Cerebellar nuclear complex (tissue), 1 donor: ENCODE measurements around the gene C5.
"Not testable (repeated sequence)": the region's sequence is repeated elsewhere in the genome, so short reads cannot be mapped to it uniquely, and the experiment has no call there.

Experiments
- DNase-seq, 2 experiments: peaks; one replicate each; lab custom pipeline; 2025; lab: John Stamatoyannopoulos, UW

The C5 gene

DNA sequence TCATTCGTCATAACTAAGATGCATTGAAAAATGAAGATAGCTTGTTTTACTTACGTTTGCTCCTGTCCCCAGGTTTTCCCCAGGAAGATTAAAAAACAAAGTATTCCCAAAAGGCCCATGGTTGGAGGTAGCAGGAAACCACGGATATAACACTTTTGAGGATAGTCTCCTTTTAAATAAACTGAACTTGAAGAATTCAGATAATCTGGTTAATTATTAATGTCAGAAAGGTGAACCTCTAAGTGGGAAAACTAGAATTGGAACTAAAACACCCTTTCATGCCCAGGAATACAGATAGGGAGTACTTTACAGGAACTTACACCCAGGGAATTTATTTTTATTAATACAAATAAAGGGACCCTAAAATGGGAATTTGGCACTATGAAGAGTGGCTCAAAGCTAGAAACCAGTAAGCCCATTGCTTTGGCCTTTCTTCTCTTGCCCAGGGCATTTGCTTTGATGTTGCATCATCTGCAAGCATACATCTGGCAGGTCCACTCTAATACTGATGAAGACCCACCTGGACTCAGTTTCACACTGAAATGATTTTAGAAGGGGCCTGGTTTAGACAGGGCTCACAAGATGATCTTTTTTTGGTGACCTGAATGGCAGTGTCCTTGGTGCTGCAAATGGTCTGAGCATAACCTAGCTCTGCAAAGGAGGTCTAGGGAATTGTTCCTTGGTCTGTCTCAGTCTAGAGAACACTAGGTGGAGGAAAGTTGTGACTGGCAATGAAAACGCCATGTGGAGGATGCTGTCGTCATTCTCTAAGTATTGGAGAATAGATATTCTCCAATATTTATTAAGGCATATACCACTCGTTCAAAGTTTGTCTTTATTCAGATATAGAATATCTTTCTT is at the start of gene C5:
Gene C5, minus strand, starts transcription at position 148 of the 861 bp plus-strand sequence. Its CDS starts 29 bp downstream, at position 119.
- DNase-seq, result no peak

DNA sequence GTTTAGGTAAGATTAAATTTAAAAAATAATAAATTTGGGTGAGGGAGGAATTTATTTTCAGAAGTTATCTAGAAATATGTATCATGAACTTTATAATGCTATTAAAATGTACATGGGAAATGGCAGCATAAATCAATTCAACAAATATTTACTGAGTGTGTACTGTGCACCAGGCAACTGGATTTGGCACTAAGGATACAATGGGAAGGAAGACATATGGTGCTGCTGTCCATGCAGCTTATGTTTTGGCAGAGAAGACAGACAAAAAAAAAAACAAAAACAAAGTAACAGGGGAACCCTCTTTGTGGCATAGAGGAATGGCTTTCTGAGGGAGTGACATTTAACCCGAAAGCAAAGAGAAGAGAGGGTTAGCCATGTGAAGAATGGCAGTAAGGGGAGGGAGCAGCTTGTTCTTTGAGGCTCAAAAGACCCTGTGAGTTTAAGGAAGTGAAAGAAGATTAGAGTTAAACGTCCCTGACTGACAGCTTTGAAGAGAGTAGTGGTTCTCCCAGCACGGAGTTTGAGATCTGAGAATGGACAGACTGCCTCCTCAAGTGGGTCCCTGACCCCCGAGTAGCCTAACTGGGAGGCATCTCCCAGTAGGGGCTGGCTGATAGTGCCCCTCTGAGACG is 48.6 kb upstream of the C5 start:
- no peak for DNase-seq

DNA sequence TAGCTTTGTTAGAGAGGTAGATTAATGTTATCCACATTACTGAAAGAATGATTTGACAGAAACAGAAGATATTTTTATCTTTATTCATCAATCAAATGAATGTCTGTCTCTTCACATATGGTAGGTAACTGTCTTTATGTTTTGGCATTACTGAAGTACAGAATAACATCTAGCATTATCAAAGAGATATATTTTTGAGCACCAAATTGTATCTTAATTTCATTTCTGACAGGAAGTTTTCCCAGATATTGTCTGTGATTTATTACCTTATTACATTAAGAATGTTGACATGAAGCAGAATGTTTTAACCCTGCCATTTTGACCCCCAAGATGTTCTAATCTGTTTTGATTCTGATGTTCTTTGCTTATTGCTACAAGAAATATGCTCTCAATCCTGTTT is 45.0 kb upstream of the C5 start:
- no peak for DNase-seq

DNA sequence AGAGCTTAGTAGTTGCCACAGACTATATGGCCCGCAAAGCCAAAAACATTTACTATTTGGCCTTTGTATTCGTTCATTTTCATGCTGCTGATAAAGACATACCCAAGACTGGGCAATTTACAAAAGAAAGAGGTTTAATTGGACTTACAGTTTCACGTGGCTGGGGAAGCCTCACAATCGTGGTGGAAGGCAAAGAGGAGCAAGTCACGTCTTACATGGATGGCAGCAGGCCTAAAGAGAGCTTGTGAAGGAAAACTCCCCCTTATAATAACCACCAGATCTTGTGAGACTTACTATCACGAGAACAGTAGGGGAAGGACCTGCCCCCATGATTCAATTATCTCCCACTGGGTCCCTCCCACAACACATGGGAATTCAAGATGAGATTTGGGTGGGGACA is 40.7 kb upstream of the C5 start:
- not testable (repeated sequence) for DNase-seq

DNA sequence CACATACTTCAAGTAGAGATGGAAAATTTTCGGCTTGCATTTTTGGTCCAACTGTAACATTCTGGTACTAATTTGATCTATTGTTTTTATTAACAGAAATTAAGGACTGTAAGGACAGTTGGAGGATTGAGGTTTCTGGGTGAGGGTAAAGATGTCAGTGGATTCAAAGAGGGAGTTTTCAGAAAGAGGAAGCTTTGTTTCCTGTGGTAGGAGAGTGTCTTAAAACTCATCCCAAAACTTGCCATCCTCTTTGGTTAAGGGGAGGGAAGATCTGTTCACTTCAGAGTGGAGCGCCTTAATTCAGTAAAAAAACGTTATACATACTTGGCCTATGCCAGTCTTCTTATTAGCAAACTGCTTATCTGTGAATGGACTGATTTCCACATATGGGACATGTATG is 38.5 kb upstream of the C5 start:
- DNase-seq, result no peak

DNA sequence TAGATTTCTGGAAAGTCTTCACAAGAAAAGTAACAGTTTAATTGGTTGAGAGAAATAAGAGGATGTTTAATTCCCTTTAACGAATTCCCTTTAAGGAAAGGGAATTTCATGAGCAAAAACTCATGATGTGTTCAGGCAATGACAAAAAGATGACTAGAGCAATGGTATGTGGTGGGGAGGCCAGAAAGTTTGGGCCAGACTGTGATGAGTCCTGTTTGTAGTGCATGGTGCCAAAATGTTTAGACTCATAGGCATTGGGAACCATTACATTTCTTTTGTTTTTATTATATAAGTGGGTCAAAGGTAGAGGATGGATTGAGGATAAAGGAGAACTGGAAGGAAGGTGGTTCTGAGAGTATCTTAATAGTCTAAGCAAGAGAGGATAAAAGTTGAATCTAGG is 35.6 kb upstream of the C5 start:
- DNase-seq, result no peak

DNA sequence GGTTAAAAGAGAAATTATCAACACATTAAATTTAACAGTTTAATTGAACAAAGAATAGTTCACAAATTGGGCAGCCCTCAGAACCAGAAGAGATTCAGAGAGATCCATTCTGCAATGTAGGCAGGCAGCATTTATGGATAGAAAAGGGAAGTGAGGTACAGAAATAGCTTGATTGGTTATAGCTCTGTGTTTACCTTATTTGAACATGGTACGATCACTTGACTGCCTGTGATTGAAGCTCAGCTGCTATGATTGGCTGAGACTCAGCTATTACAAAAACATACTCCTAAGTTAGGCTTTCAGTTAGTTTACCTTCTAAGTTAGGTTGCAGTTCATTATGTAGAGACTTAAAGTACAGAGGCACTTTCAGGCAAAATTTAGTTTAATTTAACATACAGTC is 32.0 kb upstream of the C5 start:
- DNase-seq, result no peak

GRCh38 chr9:121075251-121076036 is 25.4 kb upstream of the C5 start:
- DNase-seq, result no peak

GRCh38 chr9:121074370-121075250 is 24.5 kb upstream of the C5 start, which contains the start of gene CNTRL:
Gene CNTRL (plus strand): TSS chr9:121074955. CDS start chr9:121088327, 13,372 bp downstream.
- DNase-seq, result peak; percentile 38 to 53

DNA sequence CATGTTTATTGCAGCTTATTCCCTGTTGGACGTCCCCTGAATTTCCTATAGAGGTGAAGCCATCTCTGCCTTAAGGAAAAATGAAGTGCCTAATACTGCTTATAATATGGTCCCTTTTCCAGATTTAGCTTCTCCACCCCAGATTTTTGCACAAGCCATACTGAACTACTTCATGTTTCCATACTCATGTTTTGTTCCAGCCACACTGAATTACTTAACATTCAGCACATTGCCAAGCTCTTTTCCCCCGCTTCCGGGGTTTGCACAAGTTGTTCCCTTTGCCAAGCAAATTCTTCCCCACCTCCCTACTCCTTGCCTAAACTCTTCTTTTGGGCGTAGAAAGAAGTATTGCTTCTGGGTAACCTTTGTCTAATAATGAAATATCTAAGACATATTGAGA is 23.0 kb upstream of the C5 start:
- no peak for DNase-seq

DNA sequence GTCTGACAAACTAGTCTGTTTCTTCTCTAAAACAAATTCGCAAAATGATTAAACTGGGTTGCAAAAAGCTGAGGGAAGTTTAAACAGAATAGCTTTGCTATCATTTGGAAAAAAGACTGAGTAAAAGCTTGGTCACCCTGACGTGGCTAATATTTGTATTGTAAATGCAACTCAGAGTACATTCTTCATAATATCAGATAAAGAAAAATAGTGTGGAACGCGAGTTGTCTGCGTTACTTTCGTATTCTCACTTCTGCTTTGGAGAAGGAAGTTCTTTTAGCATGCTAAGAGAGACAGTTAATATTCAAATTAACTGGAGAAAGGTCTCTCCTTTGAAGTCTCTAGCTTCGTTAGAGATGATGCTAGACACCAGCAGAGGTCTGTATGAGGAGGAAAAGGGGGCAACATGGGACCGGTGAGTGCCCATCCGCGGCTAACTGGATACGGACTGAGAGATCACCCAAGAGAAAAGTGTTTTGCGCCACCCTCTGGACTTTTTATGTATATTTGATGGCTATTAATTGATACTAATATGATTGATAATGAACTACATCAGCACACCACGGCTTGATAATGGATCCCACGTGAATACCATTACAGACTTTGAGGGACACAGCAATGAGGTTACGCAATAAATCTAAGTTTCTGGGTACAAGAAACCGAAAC is 21.8 kb upstream of the C5 start:
- no peak for DNase-seq

GRCh38 chr9:121071370-121071755 is 21.3 kb upstream of the C5 start:
- DNase-seq, result no peak

DNA sequence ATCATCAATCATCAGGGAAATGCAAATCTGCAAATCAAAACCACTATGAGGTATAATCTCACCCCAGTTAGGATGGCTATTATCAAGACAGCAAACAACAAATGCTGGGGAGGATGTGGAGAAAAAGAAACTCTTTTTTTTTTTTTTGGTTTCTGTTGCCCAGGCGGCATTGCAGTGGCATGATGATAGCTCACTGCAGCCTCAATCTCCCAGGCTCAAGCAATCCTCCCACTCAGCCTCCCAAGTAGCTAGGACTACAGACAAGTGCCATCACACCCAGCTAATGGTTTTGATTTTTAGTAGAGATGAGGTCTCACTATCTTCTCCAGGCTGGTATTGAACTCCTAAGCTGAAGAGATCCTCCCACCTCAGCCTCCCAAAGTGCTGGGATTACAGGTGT is 19.3 kb upstream of the C5 start:
- DNase-seq, result no peak

DNA sequence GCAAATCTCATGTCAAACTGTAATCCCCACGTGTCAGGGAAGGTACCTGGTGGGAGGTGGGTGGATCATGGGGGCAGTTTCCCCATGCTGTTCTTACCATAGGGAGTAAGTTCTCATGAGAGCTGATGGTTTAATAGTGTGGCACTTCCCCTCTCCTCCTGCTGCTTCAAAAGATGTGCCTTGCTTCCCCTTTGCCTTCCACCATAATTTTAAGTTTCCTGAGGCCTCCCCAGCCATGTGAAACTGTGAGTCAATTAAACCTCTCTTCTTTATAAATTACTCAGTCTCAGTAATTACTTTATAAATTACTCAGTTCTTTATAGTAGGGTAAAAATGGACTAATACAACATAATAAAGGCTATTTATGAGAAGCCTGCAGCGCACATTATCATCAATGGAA is 17.6 kb upstream of the C5 start:
- no peak for DNase-seq

- no peak for DNase-seq
Observed at GRCh38 chr9:121066850-121067249, 16.8 kb upstream of the C5 start.

DNA sequence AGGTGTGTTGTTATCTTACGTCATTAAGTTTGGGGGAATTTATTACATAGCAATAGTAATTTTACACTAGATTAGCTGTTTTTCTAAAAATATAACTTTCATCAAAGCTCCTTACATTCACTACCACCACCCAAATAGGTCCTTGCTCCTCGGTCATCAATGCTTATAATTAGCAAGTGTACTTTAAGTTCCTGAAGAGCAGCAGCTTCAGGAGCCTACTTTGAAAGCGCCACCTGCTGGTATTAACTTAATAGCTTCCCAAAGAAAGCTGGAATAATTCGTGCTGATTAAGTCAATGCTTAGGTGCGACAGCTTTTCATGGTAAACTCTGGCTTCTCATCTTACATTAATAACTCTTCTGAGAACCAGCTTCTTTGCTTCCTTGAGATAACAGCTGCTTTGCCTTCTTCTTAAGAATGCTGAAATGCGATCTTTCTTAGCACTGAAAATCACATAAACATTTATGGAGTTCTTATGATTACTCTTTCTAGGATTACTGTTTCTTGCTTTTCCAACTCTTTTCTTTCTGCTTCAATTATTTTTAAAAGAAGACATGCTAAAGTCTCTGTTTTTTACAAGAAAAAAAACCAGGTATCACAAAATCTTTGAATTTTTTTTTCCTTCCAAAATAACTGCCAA is 10.0 kb upstream of the C5 start:
- peak in 1 of 2 experiments; percentile 2 for DNase-seq

GRCh38 chr9:121059513-121059912 is 9.4 kb upstream of the C5 start:
- DNase-seq, result no peak

DNA sequence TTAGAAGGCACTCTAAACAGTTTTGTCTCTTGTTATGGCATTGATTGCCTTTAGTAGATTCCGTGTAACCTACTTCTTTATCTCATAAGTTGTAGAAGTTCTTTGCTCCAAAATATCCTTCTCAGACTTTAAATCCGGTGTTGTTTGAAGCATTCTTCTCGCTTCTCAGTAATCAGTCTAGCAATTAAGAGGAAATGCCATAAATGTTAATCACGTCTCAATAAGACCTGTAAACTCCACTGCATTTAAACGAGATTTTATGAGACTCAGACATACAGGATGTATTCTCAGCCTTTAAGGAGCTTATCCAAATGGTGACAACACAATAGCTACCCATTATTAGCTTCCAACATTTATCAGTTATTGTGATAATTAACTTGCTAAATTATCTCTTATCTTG is 7.7 kb upstream of the C5 start:
- no peak for DNase-seq

- no peak for DNase-seq
Observed at GRCh38 chr9:121055642-121056143, 5.6 kb upstream of the C5 start.

GRCh38 chr9:121053544-121053943 is 3.5 kb upstream of the C5 start:
- no peak for DNase-seq
